ENCODE measurements around the gene CLDN14.

DNA sequence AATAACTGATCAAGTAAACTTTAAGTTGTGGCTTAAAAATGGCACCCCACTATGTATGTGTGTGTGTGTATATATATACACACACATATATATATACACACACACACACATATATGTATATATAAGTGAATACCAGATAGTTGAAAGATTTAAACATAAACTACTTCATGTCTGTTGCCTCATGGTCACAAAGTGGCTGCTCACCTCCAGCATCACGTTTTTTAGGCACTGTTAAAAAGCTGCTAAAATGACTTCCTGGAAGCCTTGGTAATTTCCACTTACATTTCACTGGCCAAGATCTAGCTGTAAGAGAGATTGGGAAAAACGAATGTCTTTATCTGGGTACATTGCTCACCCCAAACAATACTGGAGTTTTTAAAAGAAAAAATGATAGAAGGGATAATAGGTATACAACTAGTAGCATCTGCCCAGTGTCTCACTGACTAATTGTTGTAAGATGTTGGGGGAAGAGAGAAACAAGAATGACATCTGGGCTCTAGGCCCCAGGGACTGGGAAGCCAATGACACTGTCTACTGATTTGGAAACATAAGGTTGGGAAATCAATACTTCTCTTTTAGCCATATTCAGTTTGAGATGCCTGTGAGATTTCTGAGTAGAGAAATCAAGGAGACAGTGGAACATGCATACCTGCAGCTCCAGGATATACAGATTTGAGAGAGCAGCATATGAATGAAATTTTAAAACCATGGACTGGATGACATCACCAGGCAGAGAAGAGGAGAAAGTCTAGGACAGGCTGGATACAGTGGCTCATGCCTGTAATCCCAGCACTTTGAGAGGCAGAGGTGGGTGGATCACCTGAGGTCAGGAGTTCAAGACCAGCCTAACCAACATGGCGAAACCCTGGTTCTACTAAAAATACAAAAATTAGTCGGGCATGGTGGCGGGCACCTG is 42.8 kb downstream of the CLDN14 start:
- no peak for TF ChIP-seq CTCF (IDR thresholded peaks at IDR 0.05)
- TF ChIP-seq, protein P1, sequence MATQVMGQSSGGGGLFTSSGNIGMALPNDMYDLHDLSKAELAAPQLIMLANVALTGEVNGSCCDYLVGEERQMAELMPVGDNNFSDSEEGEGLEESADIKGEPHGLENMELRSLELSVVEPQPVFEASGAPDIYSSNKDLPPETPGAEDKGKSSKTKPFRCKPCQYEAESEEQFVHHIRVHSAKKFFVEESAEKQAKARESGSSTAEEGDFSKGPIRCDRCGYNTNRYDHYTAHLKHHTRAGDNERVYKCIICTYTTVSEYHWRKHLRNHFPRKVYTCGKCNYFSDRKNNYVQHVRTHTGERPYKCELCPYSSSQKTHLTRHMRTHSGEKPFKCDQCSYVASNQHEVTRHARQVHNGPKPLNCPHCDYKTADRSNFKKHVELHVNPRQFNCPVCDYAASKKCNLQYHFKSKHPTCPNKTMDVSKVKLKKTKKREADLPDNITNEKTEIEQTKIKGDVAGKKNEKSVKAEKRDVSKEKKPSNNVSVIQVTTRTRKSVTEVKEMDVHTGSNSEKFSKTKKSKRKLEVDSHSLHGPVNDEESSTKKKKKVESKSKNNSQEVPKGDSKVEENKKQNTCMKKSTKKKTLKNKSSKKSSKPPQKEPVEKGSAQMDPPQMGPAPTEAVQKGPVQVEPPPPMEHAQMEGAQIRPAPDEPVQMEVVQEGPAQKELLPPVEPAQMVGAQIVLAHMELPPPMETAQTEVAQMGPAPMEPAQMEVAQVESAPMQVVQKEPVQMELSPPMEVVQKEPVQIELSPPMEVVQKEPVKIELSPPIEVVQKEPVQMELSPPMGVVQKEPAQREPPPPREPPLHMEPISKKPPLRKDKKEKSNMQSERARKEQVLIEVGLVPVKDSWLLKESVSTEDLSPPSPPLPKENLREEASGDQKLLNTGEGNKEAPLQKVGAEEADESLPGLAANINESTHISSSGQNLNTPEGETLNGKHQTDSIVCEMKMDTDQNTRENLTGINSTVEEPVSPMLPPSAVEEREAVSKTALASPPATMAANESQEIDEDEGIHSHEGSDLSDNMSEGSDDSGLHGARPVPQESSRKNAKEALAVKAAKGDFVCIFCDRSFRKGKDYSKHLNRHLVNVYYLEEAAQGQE (IDR thresholded peaks at IDR 0.05; ENCODE audit: insufficient read depth in 1 of 2, low read depth in 2 of 2, low read length in 1 of 2): no peak
